Endothelial cell of umbilical vein (primary cell): ENCODE measurements around the gene NES. TPM values are rescaled to one million over a fixed set of nuclear protein-coding genes. Genes with fewer than 3 reads are reported as not detected.

Experiments
- BruUV-seq: library from RNA; stranded (reverse); fragments of 400-500 nt; replicated peaks from 2 replicates; lab custom pipeline; 2021; lab: Mats Ljungman, UMichigan
- CTCF ChIA-PET: fragments of 300-600, 350-600 bp; sonication (Branson Sonifier 250); formaldehyde crosslinking; loops from one replicate; lab custom pipeline; 2021; ENCODE audit warnings: antibody characterized with exemption, inconsistent platforms; lab: Charles Lee
- POLR2A ChIA-PET: fragments of 300-600, 350-600 bp; sonication (Branson Sonifier 250); formaldehyde crosslinking; loops from one replicate; lab custom pipeline; 2021; ENCODE audit warnings: antibody characterized with exemption, inconsistent platforms; lab: Charles Lee
- DNase-seq: peaks from one replicate; pipeline ENCODE4 v3.0.0-alpha.2; 2011; ENCODE audit warnings: low read depth, low spot score
- FAIRE-seq: peaks from 2 replicates; lab custom pipeline; 2011; peaks lifted over from hg19 to GRCh38; lab: Jason Lieb, UNC
- H2AFZ ChIP-seq: 2 replicates; pipeline ENCODE4 v1.6.0; 2012; ENCODE audit warnings: low read depth, low read length, control low read depth, inconsistent platforms
- H3K27ac ChIP-seq: 2 replicates; pipeline ENCODE4 v1.5.1; 2011; ENCODE audit warnings: low read depth, mild to moderate bottlenecking, control low read depth, low read length, moderate library complexity; ENCODE audit not compliant: insufficient read depth
- H3K27me3 ChIP-seq, 2 experiments: 2 replicates each; pipeline versions ENCODE4 v1.6.0 to v1.6.1; 2011; ENCODE audit warnings: low read length in 2 of 2, mixed read lengths in 1 of 2; ENCODE audit not compliant: control insufficient read depth in 2 of 2, insufficient read depth in 2 of 2
- H3K36me3 ChIP-seq, 2 experiments: 2 replicates in 1 of 2; 3 replicates in 1 of 2; pipeline ENCODE4 v1.5.1; 2011; ENCODE audit warnings: low read length in 2 of 2, mild to moderate bottlenecking in 1 of 2, moderate library complexity in 1 of 2; ENCODE audit not compliant: control insufficient read depth in 2 of 2, insufficient read depth in 2 of 2; ENCODE audit errors: extremely low read depth in 1 of 2
- H3K4me1 ChIP-seq: 3 replicates; pipeline ENCODE4 v1.5.1; 2011; ENCODE audit warnings: mild to moderate bottlenecking, low read length; ENCODE audit not compliant: control insufficient read depth, insufficient read depth; ENCODE audit errors: extremely low read depth
- H3K4me2 ChIP-seq: 2 replicates; pipeline ENCODE4 v1.6.1; 2011; ENCODE audit warnings: low read length, control low read depth, mixed read lengths; ENCODE audit not compliant: insufficient read depth
- H3K4me3 ChIP-seq, 3 experiments: fragments of 200-600 bp in 1 of 3; sonication (generic), shearing (Covaris generic) in 1 of 3; replicated peaks in 1 of 3; 2 replicates each; pipeline ENCODE4 v1.5.1; 2011 to 2016; ENCODE audit warnings: control low read depth in 3 of 3, low read length in 3 of 3, mild to moderate bottlenecking in 2 of 3, inconsistent platforms in 1 of 3, low read depth in 1 of 3, moderate library complexity in 1 of 3; ENCODE audit not compliant: insufficient read depth in 1 of 3
- H3K79me2 ChIP-seq: 2 replicates; pipeline ENCODE4 v1.6.0; 2012; ENCODE audit warnings: low read length, inconsistent platforms; ENCODE audit not compliant: control insufficient read depth, insufficient read depth
- H3K9ac ChIP-seq: replicated peaks from 2 replicates; pipeline ENCODE3; 2011; ENCODE audit warnings: low read length, control low read depth; ENCODE audit not compliant: insufficient read depth; ENCODE audit errors: extremely low read depth
- H3K9me1 ChIP-seq: replicated peaks from 3 replicates; pipeline ENCODE4 v1.6.0; 2011; ENCODE audit warnings: mild to moderate bottlenecking, low read length; ENCODE audit not compliant: control insufficient read depth, insufficient read depth; ENCODE audit errors: extremely low read depth
- H3K9me3 ChIP-seq: replicated peaks from 2 replicates; pipeline ENCODE4 v1.5.1; 2012; ENCODE audit warnings: low read length, inconsistent platforms; ENCODE audit not compliant: control insufficient read depth, insufficient read depth
- H4K20me1 ChIP-seq: replicated peaks from 2 replicates; pipeline ENCODE3; 2011; ENCODE audit warnings: mild to moderate bottlenecking, low read length; ENCODE audit not compliant: control insufficient read depth, insufficient read depth; ENCODE audit errors: extremely low read depth
- EZH2 ChIP-seq: IDR thresholded peaks from 2 replicates; pipeline ENCODE4 v1.6.1; 2012; ENCODE audit warnings: borderline replicate concordance, low read depth, mild to moderate bottlenecking, moderate library complexity, low read length, inconsistent platforms; ENCODE audit not compliant: severe bottlenecking
- MYC ChIP-seq: IDR thresholded peaks from one replicate; pipeline ENCODE4 v1.6.1; 2011; ENCODE audit warnings: mild to moderate bottlenecking, low read depth, low read length
- POLR2AphosphoS5 ChIP-seq: IDR thresholded peaks from 2 replicates; pipeline ENCODE4 v1.6.1; 2012; ENCODE audit warnings: low read depth, mild to moderate bottlenecking, control low read depth, low read length, moderate library complexity; ENCODE audit not compliant: insufficient read depth
- dilution Hi-C: fragments of 300-500 bp; cut with MboI; formaldehyde crosslinking; loops from one replicate; pipeline ENCODE4 v1.15.0; 2019; ENCODE audit warnings: low sequenced_read_pairs; ENCODE audit not compliant: extremely low pct_ligation_motif_present
- intact Hi-C: fragments of 100-400 bp; cut with micrococcal nuclease; formaldehyde crosslinking; loops from one replicate; pipeline ENCODE4 v1.10.0; 2022
- polyA plus RNA-seq, 4 experiments: library from polyadenylated mRNA; depleted of rRNA in 3 of 4; stranded (reverse) in 3 of 4; unstranded in 1 of 4; fragments of >200 nt; gene quantifications; 2 replicates each; pipeline versions ENCODE4 v1.2.1 to v1.2.3, GENCODE V29; 2011 to 2012; ENCODE audit warnings: missing spikeins in 1 of 4
- total RNA-seq: library from RNA; stranded (reverse); gene quantifications from 2 replicates; pipeline ENCODE4 v1.2.3, GENCODE V29; 2021

Gene NES
- total and polyA plus RNA-seq, 2 donors (not counting 3 experiments of a cell fraction or from before 2014, with no cell fraction given): 19.4 to 274 TPM

- Histone ChIP-seq H3K9ac (no peak overlapping the region), H3K9me1 (no peaks in the 10 kb centered on the region), H3K27ac (no peak overlapping the region), H3K4me1 (no peaks in the 10 kb centered on the region), H3K79me2 (no peaks in the 10 kb centered on the region), H3K36me3 (no peaks in the 10 kb centered on the region), H3K4me2 (no peak overlapping the region), H3K9me3 (no peaks in the 10 kb centered on the region), H4K20me1 (no peaks in the 10 kb centered on the region), H3K27me3 (peaks cover 62 to 70% of the 10 kb centered on the region in 2 experiments), H2AFZ (no peak overlapping the region), H3K4me3 (no peak overlapping the region)
- ChIA-PET POLR2A (no interaction called here), CTCF (interaction anchor here (0.9 to 2.1 kb wide), 4 partner anchors 9 to 50 kb away, joined by 5 to 8 read pairs (median 6); no protein-coding TSS in a partner anchor)
- no peak for FAIRE-seq
- intact Hi-C loops: no loop called here
- no peak for TF ChIP-seq POLR2AphosphoS5
- dilution Hi-C loops: no loop called here
- DNase-seq: no peak
- BruUV-seq: no TSS peak
Measured at GRCh38 chr1:156639601-156640101, 37.6 kb downstream of the NES start.

DNA sequence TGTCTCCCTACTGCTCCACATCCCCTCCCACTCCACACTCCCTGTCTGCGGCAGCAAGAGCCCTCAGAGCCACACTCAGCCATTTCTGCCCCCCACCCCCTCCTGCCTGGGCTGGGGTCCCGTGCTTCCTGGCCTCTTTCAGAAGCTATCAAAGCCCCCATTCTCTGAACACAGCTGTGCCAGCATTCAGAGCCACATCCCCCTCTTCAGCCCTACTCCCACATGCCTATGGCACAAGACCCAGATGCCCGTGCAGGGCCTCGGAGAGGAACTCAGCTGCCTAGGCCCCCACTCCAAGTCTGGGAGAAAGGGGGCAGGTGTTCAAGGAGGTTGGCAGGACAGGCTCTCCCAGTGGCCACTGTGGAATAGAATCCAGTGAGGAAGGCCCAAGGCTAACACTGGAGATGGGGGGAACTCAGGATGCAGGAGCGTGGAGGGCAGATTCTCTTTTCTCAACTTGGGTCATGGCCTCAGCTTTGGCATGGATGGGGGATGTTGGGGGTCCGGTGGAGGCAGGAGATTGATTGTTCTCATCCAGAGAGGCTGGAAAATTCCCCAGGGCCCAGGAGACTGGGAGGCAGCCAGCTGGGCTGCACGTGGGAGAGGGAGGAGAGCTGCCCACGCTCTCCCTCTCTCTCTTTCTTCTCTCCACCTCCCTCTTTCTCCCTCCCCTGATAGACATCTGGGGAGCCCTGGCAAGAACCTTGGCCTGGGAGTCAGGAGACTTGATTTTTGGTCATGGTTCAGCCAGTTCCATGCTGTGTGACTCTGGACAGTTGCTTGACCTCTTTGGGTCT lies 38.8 kb downstream of the NES start:
- no peak overlapping the region for H3K4me2 ChIP-seq
- no peaks in the 10 kb centered on the region for H4K20me1 ChIP-seq
- H3K36me3 ChIP-seq: no peaks in the 10 kb centered on the region
- FAIRE-seq: no peak
- no peaks in the 10 kb centered on the region for H3K9me3 ChIP-seq
- H3K4me1 ChIP-seq: no peaks in the 10 kb centered on the region
- ChIA-PET CTCF (interaction anchor here (1.0 to 4.3 kb wide), 5 partner anchors 9 to 14 kb away, joined by 3 to 16 read pairs (median 7); no protein-coding TSS in a partner anchor), POLR2A (no interaction called here)
- H3K9ac ChIP-seq: no peak overlapping the region
- intact Hi-C loops: no loop called here
- dilution Hi-C loops: no loop called here
- peaks cover 56 to 63% of the 10 kb centered on the region in 2 experiments for H3K27me3 ChIP-seq
- no peak overlapping the region for H2AFZ ChIP-seq
- DNase-seq: no peak
- no peak overlapping the region for H3K27ac ChIP-seq
- BruUV-seq: no TSS peak
- no peak overlapping the region for H3K4me3 ChIP-seq
- TF ChIP-seq MYC: no peak
- TF ChIP-seq EZH2: peak; percentile 41
- H3K79me2 ChIP-seq: no peaks in the 10 kb centered on the region
- no peaks in the 10 kb centered on the region for H3K9me1 ChIP-seq
